ENCODE results near the gene UNK. TPM values are rescaled to one million over a fixed set of nuclear protein-coding genes. Genes with fewer than 3 reads are reported as not detected.
A peak's percentile ranks its signal among the peaks of the same experiment; 100 is the strongest.
"Not testable (repeated sequence)": the region's sequence is repeated elsewhere in the genome, so short reads cannot be mapped to it uniquely, and the experiment has no call there.

The UNK gene
- total and polyA plus RNA-seq, 8 donors = 19.8 to 54.6 (median 49.0) TPM

DNA sequence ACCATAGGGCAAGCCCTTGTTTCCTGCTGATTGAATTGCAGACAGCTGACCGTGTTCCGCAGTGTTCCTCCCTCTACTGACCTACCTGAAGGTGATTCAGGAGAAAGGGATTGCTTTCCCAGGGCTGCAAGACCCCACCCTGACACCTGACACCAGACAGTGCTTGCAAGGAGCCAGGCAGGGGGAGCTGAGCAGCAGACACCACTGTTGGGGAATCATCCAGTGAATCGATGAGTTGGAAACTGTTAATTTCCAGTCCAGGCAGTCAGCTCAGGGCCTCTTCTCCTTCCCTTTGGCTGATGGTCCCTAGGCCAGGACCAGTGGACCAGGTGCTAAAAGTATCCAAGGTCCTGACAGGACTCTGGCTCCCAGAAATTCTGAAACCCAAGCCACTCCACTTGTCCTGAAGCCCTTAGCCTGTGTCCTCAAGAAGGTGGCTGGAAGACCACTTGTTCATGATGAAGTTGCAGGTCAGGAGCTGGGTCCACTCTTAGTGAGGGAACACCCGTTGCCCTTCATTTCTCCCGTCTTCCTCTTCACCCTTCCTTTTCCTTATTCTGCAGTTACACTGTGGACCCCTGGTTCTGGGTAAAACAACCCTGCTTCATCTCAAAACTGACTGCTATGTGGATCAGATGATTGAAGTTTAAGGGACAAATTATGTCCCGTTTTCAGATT is 9.5 kb upstream of the UNK start:
- intact Hi-C loops (cut with DNase I) = loop anchor here in 1 of 2 donors (10.0 kb wide), 1 partner anchor 120 kb away; the partner anchor contains the start of gene TRIM65
- peaks cover 10 to 34% of the 10 kb centered on the region in 2 donors for H3K4me1 ChIP-seq
- H3K27me3 ChIP-seq = no peaks in the 10 kb centered on the region
- ATAC-seq (no peak), DNase-seq (peak in 1 of 4 donors; percentile 77)
- H3K4me3 ChIP-seq = no peak overlapping the region
- H3K27ac ChIP-seq = peak overlapping the region in 1 of 2 donors; percentile 48
- no peaks in the 10 kb centered on the region for H3K9me3 ChIP-seq
- TF ChIP-seq, protein P1, sequence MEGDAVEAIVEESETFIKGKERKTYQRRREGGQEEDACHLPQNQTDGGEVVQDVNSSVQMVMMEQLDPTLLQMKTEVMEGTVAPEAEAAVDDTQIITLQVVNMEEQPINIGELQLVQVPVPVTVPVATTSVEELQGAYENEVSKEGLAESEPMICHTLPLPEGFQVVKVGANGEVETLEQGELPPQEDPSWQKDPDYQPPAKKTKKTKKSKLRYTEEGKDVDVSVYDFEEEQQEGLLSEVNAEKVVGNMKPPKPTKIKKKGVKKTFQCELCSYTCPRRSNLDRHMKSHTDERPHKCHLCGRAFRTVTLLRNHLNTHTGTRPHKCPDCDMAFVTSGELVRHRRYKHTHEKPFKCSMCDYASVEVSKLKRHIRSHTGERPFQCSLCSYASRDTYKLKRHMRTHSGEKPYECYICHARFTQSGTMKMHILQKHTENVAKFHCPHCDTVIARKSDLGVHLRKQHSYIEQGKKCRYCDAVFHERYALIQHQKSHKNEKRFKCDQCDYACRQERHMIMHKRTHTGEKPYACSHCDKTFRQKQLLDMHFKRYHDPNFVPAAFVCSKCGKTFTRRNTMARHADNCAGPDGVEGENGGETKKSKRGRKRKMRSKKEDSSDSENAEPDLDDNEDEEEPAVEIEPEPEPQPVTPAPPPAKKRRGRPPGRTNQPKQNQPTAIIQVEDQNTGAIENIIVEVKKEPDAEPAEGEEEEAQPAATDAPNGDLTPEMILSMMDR (IDR thresholded peaks at IDR 0.05) = no peak
- peaks cover 5 to 50% of the 10 kb centered on the region in 2 donors for H3K36me3 ChIP-seq

DNA sequence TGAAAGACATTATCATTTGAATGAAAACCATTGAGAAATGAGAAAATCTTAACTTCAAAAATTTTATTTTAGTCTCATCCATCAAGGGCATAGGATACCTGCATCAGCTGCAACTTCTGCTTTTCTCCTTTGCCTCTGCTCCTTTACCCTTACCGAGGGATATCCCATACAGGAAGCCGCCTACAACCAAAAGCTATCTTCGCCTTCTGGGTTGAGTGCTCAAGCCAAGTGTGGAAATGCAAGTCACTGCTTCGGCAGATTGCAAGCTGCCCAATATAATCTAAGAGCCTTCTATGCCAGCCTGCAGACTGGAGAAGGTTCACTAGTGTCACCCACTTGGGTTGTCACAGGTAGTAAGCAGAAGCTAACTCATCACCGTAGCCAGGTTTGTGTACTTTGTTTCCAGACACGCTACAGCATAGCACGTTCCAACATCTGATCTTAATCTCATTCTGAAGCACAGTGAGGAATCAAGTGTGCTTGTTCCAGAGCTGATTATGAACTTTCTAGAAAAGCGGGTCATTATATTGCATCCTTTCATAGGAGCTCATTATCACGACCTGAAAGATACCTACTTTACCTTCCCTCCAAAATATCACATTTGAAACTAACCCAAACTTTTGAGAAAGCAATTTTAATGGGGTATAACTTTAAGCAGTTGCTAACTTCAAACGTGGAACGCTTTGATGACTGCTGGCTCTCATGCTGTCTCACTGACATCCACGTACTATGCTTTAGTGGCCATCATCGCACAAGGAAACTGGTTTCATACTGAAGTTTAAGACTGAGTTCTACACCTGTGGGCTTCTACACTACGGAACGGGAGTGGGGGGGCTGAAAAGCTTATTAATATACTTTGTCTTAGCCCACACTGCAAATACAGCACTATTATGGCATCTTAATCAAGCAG is 8.0 kb upstream of the UNK start:
- peaks cover 10 to 44% of the 10 kb centered on the region in 2 donors for H3K4me1 ChIP-seq
- ATAC-seq = no peak
- TF ChIP-seq, protein P1 (IDR thresholded peaks at IDR 0.05) = no peak
- DNase-seq = peak in 1 of 4 donors; percentile 67
- peaks cover 5 to 50% of the 10 kb centered on the region in 2 donors for H3K36me3 ChIP-seq
- intact Hi-C loops (cut with DNase I) = loop anchor here in 1 of 2 donors (10.0 kb wide), 1 partner anchor 118 kb away; the partner anchor contains the start of gene TRIM65
- peak overlapping the region; percentile 64 to 93 for H3K4me3 ChIP-seq
- no peaks in the 10 kb centered on the region for H3K9me3 ChIP-seq
- H3K27ac ChIP-seq = peak overlapping the region; percentile 16 to 48
- no peaks in the 10 kb centered on the region for H3K27me3 ChIP-seq

DNA sequence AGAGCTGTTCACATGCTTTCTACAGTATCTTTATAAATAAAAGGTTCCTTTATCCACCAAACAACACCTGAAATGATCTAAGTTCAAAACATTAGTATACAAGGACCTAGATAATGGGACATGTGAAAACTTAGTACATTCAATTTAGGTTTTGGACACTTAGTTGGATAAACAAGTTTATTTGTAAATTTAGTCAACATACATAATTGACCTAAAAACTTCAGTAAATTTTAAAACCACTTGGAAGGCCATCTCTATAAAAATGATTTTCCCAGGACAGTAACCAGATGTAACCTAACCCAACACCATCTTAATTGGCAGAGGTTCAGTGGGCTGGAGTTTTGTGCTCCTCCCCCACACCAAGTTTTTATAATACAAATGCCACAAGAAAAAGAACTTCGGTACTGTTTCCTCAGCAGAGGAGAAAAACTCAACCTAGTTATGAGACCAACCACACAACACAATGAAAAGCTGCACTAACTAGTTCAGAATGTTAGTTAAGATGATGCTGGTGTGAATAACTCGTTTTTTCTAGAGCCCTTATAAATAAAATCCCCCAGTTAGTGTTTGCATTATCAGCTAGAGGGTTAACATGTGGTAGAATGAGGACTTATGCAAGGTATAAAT is 7.2 kb upstream of the UNK start:
- DNase-seq = no peak
- Histone ChIP-seq H3K4me1 (peaks cover 10 to 46% of the 10 kb centered on the region in 2 donors), H3K27me3 (no peaks in the 10 kb centered on the region), H3K27ac (peak overlapping the region; percentile 16 to 99), H3K36me3 (peaks cover 5 to 50% of the 10 kb centered on the region in 2 donors), H3K4me3 (peak overlapping the region; percentile 64 to 93), H3K9me3 (no peaks in the 10 kb centered on the region)
- TF ChIP-seq, protein P1 (IDR thresholded peaks at IDR 0.05) = no peak
- intact Hi-C loops (cut with DNase I) = loop anchor here in 1 of 2 donors (10.0 kb wide), 1 partner anchor 117 kb away; the partner anchor contains the start of gene TRIM65
- no peak for ATAC-seq

DNA sequence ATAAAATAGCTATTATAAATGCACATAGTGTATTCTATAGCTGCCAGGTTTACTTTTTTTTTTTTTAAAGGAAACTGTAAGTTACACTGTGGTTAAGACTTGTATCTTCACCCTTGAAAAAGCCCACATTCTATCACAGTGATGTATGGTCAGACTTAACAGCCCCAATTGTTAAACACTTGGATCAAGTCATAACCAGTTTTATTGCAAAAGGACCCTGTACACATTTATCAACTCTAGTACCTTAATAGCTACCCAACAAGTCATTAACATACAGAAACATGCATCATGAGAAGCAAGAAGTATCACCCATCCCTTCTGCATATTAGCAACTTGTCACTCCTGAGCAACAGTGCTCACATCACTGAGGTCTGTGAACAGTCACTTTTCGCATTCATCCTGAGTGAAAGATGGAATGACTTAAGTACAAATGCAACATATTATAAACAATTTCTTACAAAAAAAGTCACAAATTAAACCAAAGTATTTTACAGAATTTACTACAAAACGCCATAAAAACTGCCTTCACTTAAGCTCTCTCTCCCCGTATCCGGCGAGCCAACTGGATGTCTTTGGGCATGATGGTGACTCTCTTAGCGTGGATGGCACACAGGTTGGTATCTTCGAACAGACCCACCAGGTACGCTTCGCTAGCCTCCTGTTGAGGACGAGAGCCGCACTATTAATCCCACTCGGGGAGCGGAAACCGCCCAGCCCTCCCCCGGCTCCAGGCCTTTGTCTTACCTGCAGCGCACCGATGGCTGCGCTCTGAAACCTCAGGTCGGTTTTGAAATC is 6.3 kb upstream of the UNK start:
- DNase-seq, H3K27me3 ChIP-seq, ATAC-seq, H3K9me3 ChIP-seq: not testable (repeated sequence)
- intact Hi-C loops (cut with DNase I) = loop anchor here in 1 of 2 donors (10.0 kb wide), 1 partner anchor 117 kb away; the partner anchor contains the start of gene TRIM65
- Histone ChIP-seq H3K4me1 (peaks cover 10 to 54% of the 10 kb centered on the region in 2 donors), H3K27ac (peak overlapping the region; percentile 96 to 99), H3K4me3 (peak overlapping the region; percentile 64 to 93), H3K36me3 (peaks cover 5 to 50% of the 10 kb centered on the region in 2 donors)

Data from left lung (tissue), 10 donors.